A549 (cell line): ENCODE results near the gene RGL3. TPM values are rescaled to one million over a fixed set of nuclear protein-coding genes. Genes with fewer than 3 reads are reported as not detected.
A peak's percentile ranks its signal among the peaks of the same experiment; 100 is the strongest.

Experiments used
- ATAC-seq, 2 experiments: fragments of 200-7000 bp in 1 of 2; fragments of >200 bp in 1 of 2; cut with Nextera tagmentation in 1 of 2; cut with Tn5 transposase in 1 of 2; 3 replicates each; pipeline versions ENCODE4 v1.8.0 to v1.9.1; 2018 to 2020; ENCODE audit warnings: mild to moderate bottlenecking in 1 of 2, moderate library complexity in 1 of 2
- CTCF ChIA-PET: fragments of 300-600 bp; sonication (Branson Sonifier 250); formaldehyde crosslinking; extraction: SDS; loops from one replicate; lab custom pipeline; 2021; ENCODE audit warnings: antibody characterized with exemption, inconsistent platforms; lab: Yijun Ruan, JAX
- POLR2A ChIA-PET: fragments of 350-600 bp; formaldehyde crosslinking; extraction: SDS; loops from one replicate; lab custom pipeline; 2021; ENCODE audit warnings: antibody characterized with exemption, inconsistent platforms; lab: Yijun Ruan, JAX
- DNase-seq, 2 experiments: peaks; one replicate each; pipeline versions ENCODE4 v3.0.0 to v3.0.0-alpha.2; 2011 to 2016; ENCODE audit warnings: low read depth in 1 of 2, low spot score in 1 of 2
- FAIRE-seq: peaks from 2 replicates; lab custom pipeline; 2011; peaks lifted over from hg19 to GRCh38; lab: Jason Lieb, UNC
- H3K27ac ChIP-seq, 2 experiments: fragments of >200 bp; sonication (Bioruptor Twin); formaldehyde crosslinking; 3 replicates each; pipeline ENCODE4 v1.5.1; 2016 to 2017
- H3K4me1 ChIP-seq: fragments of >200 bp; sonication (Bioruptor Twin); formaldehyde crosslinking; 3 replicates; pipeline ENCODE4 v1.6.1; 2016
- H3K4me2 ChIP-seq: fragments of >200 bp; sonication (Bioruptor Twin); formaldehyde crosslinking; 3 replicates; pipeline ENCODE4 v1.6.1; 2016
- H3K4me3 ChIP-seq: fragments of >200 bp; sonication (Bioruptor Twin); formaldehyde crosslinking; 3 replicates; pipeline ENCODE4 v1.5.1; 2016
- H3K9me3 ChIP-seq: fragments of >200 bp; sonication (Bioruptor Twin); formaldehyde crosslinking; 3 replicates; pipeline ENCODE4 v1.6.1; 2016
- CBX2 ChIP-seq: fragments of 200-600 bp; sonication (generic); IDR thresholded peaks from 2 replicates; pipeline ENCODE4 v1.6.1; 2016; ENCODE audit warnings: low read depth, mild to moderate bottlenecking, borderline replicate concordance
- CEBPB ChIP-seq, 2 experiments: fragments of >200 bp in 1 of 2; sonication (Bioruptor Twin) in 1 of 2; formaldehyde crosslinking in 1 of 2; IDR thresholded peaks; 2 replicates each; pipeline ENCODE4 v1.6.1; 2012 to 2016
- CHD4 ChIP-seq: fragments of 200-600 bp; sonication (generic); IDR thresholded peaks from 2 replicates; pipeline ENCODE4 v1.6.1; 2016; ENCODE audit warnings: antibody characterized with exemption, mild to moderate bottlenecking, borderline replicate concordance
- EHF ChIP-seq: fragments of 250-450 bp; sonication (Bioruptor Pico); IDR thresholded peaks from 2 replicates; pipeline ENCODE4 v1.5.0; 2020; ENCODE audit warnings: mild to moderate bottlenecking
- EHMT2 ChIP-seq: fragments of 200-600 bp; sonication (generic); IDR thresholded peaks from 2 replicates; pipeline ENCODE4 v1.6.1; 2016; ENCODE audit warnings: antibody characterized with exemption, low read depth, mild to moderate bottlenecking, moderate library complexity
- ESRRA ChIP-seq: fragments of 150-350 bp; IDR thresholded peaks from 2 replicates; pipeline ENCODE4 v1.6.1; 2014; ENCODE audit warnings: mild to moderate bottlenecking, low read length, borderline replicate concordance
- FOSL2 ChIP-seq, 2 experiments: fragments of 450-650 bp in 1 of 2; fragments of >200 bp in 1 of 2; sonication (Bioruptor Twin) in 1 of 2; formaldehyde crosslinking; IDR thresholded peaks; 2 replicates each; pipeline versions ENCODE4 v1.5.0 to v1.6.1; 2016 to 2020; ENCODE audit warnings: mild to moderate bottlenecking in 1 of 2, moderate library complexity in 1 of 2
- FOXS1 ChIP-seq: fragments of 250-450 bp; sonication (Bioruptor Pico); IDR thresholded peaks from 2 replicates; pipeline ENCODE4 v1.5.0; 2020; ENCODE audit warnings: mild to moderate bottlenecking, moderate library complexity
- GATA3 ChIP-seq: IDR thresholded peaks from 2 replicates; pipeline ENCODE4 v1.6.1; 2012; ENCODE audit warnings: borderline replicate concordance
- HDAC2 ChIP-seq: fragments of 200-600 bp; sonication (generic); IDR thresholded peaks from 2 replicates; pipeline ENCODE4 v1.6.1; 2016
- HOXB13 ChIP-seq: fragments of 250-450 bp; sonication (Bioruptor Pico); IDR thresholded peaks from 2 replicates; pipeline ENCODE4 v1.5.0; 2020; ENCODE audit warnings: low read depth, mild to moderate bottlenecking, moderate library complexity
- JUN ChIP-seq, 2 experiments: fragments of >200 bp; sonication (Bioruptor Twin); formaldehyde crosslinking; IDR thresholded peaks; 2 replicates in 1 of 2; 3 replicates in 1 of 2; pipeline ENCODE4 v1.6.1; 2016 to 2017
- KDM5A ChIP-seq: fragments of 200-600 bp; sonication (generic); IDR thresholded peaks from 2 replicates; pipeline ENCODE4 v1.6.1; 2016; ENCODE audit warnings: antibody characterized with exemption, mild to moderate bottlenecking
- MAFK ChIP-seq: fragments of 450-650 bp; IDR thresholded peaks from 2 replicates; pipeline ENCODE4 v1.6.1; 2014; ENCODE audit not compliant: partially characterized antibody
- MYC ChIP-seq: IDR thresholded peaks from 2 replicates; pipeline ENCODE4 v1.6.1; 2012; ENCODE audit warnings: mild to moderate bottlenecking, inconsistent platforms, low read length, improper control_type of control experiment, borderline replicate concordance
- NPAS2 ChIP-seq: fragments of 250-450 bp; sonication (Bioruptor Pico); IDR thresholded peaks from 2 replicates; pipeline ENCODE4 v1.8.0; 2022; ENCODE audit warnings: mild to moderate bottlenecking, moderate library complexity, borderline replicate concordance
- NR3C1 ChIP-seq: fragments of >200 bp; sonication (Bioruptor Twin); formaldehyde crosslinking; IDR thresholded peaks from 3 replicates; pipeline ENCODE4 v1.6.1; 2017
- POLR2A ChIP-seq: IDR thresholded peaks from 2 replicates; pipeline ENCODE4 v1.6.1; 2012; ENCODE audit warnings: mild to moderate bottlenecking, low read length
- POLR2AphosphoS2 ChIP-seq: conservative IDR thresholded peaks from 2 replicates; pipeline ENCODE4 v1.6.1; 2012; ENCODE audit warnings: low read length, improper control_type of control experiment, inconsistent platforms
- RARB ChIP-seq: fragments of 250-450 bp; sonication (Bioruptor Pico); IDR thresholded peaks from 2 replicates; pipeline ENCODE4 v1.8.0; 2021; ENCODE audit warnings: mild to moderate bottlenecking, moderate library complexity
- RFX5 ChIP-seq: fragments of 450-650 bp; IDR thresholded peaks from 2 replicates; pipeline ENCODE4 v1.7.1; 2014; ENCODE audit warnings: antibody characterized with exemption, mild to moderate bottlenecking, moderate library complexity
- RNF2 ChIP-seq: fragments of 200-600 bp; sonication (generic); IDR thresholded peaks from 2 replicates; pipeline ENCODE4 v1.6.1; 2016; ENCODE audit warnings: low read depth, mild to moderate bottlenecking, antibody characterized with exemption, moderate library complexity, borderline replicate concordance
- SMC3 ChIP-seq: fragments of >200 bp; sonication (Bioruptor Twin); formaldehyde crosslinking; IDR thresholded peaks from 3 replicates; pipeline ENCODE4 v1.6.1; 2018; ENCODE audit warnings: inconsistent platforms
- SREBF2 ChIP-seq: fragments of 450-650 bp; IDR thresholded peaks from 2 replicates; pipeline ENCODE4 v1.6.1; 2014; ENCODE audit warnings: mild to moderate bottlenecking, moderate library complexity
- TFCP2L1 ChIP-seq: fragments of 250-450 bp; sonication (Bioruptor Pico); IDR thresholded peaks from 2 replicates; pipeline ENCODE4 v1.5.0; 2021; ENCODE audit warnings: mild to moderate bottlenecking
- TP53 ChIP-seq: fragments of 250-450 bp; sonication (Bioruptor Pico); IDR thresholded peaks from 2 replicates; pipeline ENCODE4 v1.5.0; 2021; ENCODE audit warnings: mild to moderate bottlenecking, moderate library complexity
- ZC3H11A ChIP-seq: fragments of 450-650 bp; IDR thresholded peaks from 2 replicates; pipeline ENCODE4 v1.6.1; 2014; ENCODE audit warnings: antibody characterized with exemption, mild to moderate bottlenecking
- ZFP36 ChIP-seq: fragments of 450-650 bp; IDR thresholded peaks from 2 replicates; pipeline ENCODE4 v1.6.1; 2014; ENCODE audit warnings: borderline replicate concordance; ENCODE audit not compliant: partially characterized antibody
- ZNF302 ChIP-seq: fragments of 250-450 bp; sonication (Bioruptor Pico); IDR thresholded peaks from 2 replicates; pipeline ENCODE4 v1.9.0; 2021; ENCODE audit warnings: inconsistent platforms, mild to moderate bottlenecking, moderate library complexity
- WGBS: methylation state at CpG from one replicate; pipeline ENCODE4 v1.1.6; 2017; ENCODE audit errors: missing lambda C conversion rate; 5-methylcytosine and 5-hydroxymethylcytosine counted together
- polyA plus RNA-seq, 4 experiments: library from polyadenylated mRNA; depleted of rRNA in 3 of 4; stranded (reverse); fragments of >200 nt; fragmentation: RNase III in 1 of 4; extraction: RNeasy Plus Mini Kit Qiagen cat#74134 plus additional on column Dnase treatment in 1 of 4; gene quantifications; 2 replicates in 3 of 4; 3 replicates in 1 of 4; pipeline ENCODE4 v1.2.3, GENCODE V29; 2011 to 2017
- TF ChIP-seq, protein P1 (sequence below): fragments of 450-650 bp; IDR thresholded peaks from 2 replicates; pipeline ENCODE4 v1.6.1; 2014; ENCODE audit warnings: antibody characterized with exemption
- TF ChIP-seq, protein P2 (sequence below): IDR thresholded peaks from 2 replicates; pipeline ENCODE4 v1.6.1; 2012
- TF ChIP-seq, protein P3 (sequence below): fragments of >200 bp; sonication (Bioruptor Twin); formaldehyde crosslinking; IDR thresholded peaks from 3 replicates; pipeline ENCODE4 v1.6.1; 2016
- TF ChIP-seq, protein P4 (sequence below): IDR thresholded peaks from 2 replicates; pipeline ENCODE4 v1.6.1; 2012; ENCODE audit warnings: low read depth, borderline replicate concordance
- TF ChIP-seq, protein P5 (sequence below): IDR thresholded peaks from 2 replicates; pipeline ENCODE4 v1.6.1; 2012

RGL3 gene
- polyA plus RNA-seq, 2 of the 4 experiments (the other 2 are of a cell fraction): 1.5 to 3.7 TPM

DNA sequence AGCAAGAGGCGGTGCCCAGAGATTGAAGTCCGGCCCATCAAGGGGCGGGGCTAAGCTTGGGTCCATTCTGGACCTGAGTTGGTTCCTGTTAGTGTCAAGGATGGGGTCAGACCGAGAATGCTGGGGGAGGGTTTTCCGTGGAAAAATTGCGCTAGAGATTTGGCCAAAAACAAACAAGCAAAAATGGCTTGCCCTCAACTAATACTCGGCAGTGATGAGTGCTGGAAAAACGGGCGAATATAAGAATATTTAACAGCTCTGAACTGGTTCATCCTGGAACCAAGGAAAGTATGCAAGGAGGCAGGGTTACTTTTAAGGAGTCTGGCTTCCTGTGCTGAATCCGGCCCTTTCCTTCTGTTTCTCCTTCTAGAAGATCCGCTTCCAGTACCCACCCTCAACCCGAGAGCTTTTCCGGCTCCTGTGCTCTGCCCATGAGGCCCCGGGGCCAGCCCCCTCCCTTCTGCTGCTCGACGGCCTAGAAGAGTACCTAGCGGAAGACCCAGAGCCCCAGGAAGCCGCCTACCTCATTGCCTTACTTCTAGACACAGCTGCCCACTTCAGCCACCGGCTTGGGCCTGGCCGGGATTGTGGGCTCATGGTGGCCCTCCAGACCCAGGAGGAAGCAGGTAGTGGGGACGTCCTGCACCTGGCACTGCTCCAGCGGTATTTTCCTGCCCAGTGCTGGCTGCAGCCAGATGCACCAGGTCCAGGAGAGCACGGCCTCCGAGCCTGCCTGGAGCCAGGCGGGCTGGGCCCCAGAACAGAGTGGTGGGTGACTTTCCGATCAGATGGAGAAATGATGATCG lies 43.8 kb downstream of the RGL3 start:
- no peak for DNase-seq
- CTCF ChIA-PET: interaction anchor here (1.0 to 4.9 kb wide), 7 partner anchors 9 to 107 kb away, joined by 4 to 28 read pairs (median 4); partner anchors contain the start of genes EPOR, PRKCSH and TSPAN16
- H3K9me3 ChIP-seq: no peaks in the 10 kb centered on the region
- peak overlapping the region; percentile 84 for H3K4me2 ChIP-seq
- peak overlapping the region; percentile 47 for H3K4me3 ChIP-seq
- POLR2A ChIA-PET: interaction anchor here (0.6 to 2.3 kb wide), 17 partner anchors 8 to 211 kb away, joined by 3 to 32 read pairs (median 8); partner anchors contain the start of genes CCDC159, ECSIT, EPOR and ODAD3
- TF ChIP-seq ZC3H11A: no peak
- TF ChIP-seq EHMT2: no peak
- TF ChIP-seq GATA3: no peak
- TF ChIP-seq NPAS2 (CRISPR knock-in tag): no peak
- TF ChIP-seq RFX5: no peak
- TF ChIP-seq FOSL2 (IDR thresholded peaks at IDR 0.05): no peak
- no peak for TF ChIP-seq FOSL2 (CRISPR knock-in tag; IDR thresholded peaks at IDR 0.05)
- TF ChIP-seq KDM5A: no peak
- TF ChIP-seq NR3C1: no peak
- no peak for TF ChIP-seq HDAC2
- TF ChIP-seq POLR2AphosphoS2: no peak
- no peak for TF ChIP-seq TP53
- TF ChIP-seq ZNF302 (CRISPR knock-in tag): no peak
- no peak for TF ChIP-seq CBX2
- no peak for TF ChIP-seq RNF2
- TF ChIP-seq, protein P1, sequence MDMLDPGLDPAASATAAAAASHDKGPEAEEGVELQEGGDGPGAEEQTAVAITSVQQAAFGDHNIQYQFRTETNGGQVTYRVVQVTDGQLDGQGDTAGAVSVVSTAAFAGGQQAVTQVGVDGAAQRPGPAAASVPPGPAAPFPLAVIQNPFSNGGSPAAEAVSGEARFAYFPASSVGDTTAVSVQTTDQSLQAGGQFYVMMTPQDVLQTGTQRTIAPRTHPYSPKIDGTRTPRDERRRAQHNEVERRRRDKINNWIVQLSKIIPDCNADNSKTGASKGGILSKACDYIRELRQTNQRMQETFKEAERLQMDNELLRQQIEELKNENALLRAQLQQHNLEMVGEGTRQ: no peak
- no peak for TF ChIP-seq ESRRA
- TF ChIP-seq FOXS1: no peak
- no peak for TF ChIP-seq MAFK
- no peak for TF ChIP-seq ZFP36
- no peak for TF ChIP-seq SREBF2
- TF ChIP-seq, all 56 proteins: peak for 0
- peaks cover 49% of the 10 kb centered on the region for H3K4me1 ChIP-seq
- 28% methylated on average over 20 of the region's 27 CpGs for WGBS
- H3K27ac ChIP-seq: peak overlapping the region; percentile 69 to 92
- no peak for FAIRE-seq
- ATAC-seq: no peak

DNA sequence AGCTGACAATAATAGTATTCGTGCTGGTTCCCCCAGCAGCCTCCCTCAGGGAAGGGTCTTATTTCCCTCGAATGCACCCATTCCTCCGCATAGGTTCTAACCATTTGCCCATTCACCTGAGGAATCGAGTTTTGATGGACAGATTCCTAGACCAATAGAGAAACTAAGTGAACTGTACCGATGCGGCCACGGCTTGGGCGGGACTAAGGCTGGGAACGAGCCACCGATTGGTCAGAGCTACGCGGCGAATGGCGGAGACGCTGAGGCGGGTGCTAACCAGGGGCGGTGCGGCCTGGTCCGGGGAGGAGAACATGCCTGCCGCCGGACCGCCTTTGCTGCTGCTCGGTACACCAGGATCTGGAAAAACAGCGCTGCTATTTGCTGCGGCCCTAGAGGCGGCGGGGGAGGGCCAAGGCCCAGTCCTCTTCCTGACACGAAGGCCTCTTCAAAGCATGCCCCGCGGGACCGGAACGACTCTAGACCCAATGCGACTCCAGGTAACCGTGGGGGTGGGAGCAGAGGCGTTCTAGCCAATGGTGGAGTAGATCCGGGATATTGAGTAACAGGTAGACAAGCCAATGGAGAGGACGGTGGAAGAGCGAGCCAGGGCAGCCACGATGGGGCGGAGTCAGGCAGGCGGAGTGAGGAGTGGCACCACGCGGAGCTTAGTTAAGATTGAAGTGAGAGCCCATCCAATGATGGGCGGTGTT lies 44.5 kb downstream of the RGL3 start, which contains the start of gene SWSAP1:
Gene SWSAP1 (plus strand): TSS at position 234 of the 710 bp plus-strand sequence. CDS start 15 bp downstream, at position 249.
- CTCF ChIA-PET: interaction anchor here (1.2 to 4.9 kb wide), 6 partner anchors 9 to 111 kb away, joined by 3 to 28 read pairs (median 6); partner anchors contain the start of genes EPOR and TSPAN16
- POLR2A ChIA-PET: interaction anchor here (0.6 to 2.3 kb wide), 17 partner anchors 9 to 211 kb away, joined by 3 to 32 read pairs (median 8); partner anchors contain the start of genes CCDC159, ECSIT, EPOR and ODAD3
- Histone ChIP-seq H3K27ac (peak within 1 kb of the TSS; percentile 92 to 93), H3K9me3 (no peaks in the 10 kb centered on the region), H3K4me1 (peaks cover 46% of the 10 kb centered on the region), H3K4me2 (peak within 1 kb of the TSS; percentile 93), H3K4me3 (peak within 1 kb of the TSS; percentile 47)
- DNase-seq: peak; percentile 98 to 99
- ATAC-seq: peak; percentile 94 to 95
- FAIRE-seq: no peak
- 2% methylated on average over 32 of the region's 44 CpGs for whole genome bisulfite sequencing
- TF ChIP-seq, protein P2, sequence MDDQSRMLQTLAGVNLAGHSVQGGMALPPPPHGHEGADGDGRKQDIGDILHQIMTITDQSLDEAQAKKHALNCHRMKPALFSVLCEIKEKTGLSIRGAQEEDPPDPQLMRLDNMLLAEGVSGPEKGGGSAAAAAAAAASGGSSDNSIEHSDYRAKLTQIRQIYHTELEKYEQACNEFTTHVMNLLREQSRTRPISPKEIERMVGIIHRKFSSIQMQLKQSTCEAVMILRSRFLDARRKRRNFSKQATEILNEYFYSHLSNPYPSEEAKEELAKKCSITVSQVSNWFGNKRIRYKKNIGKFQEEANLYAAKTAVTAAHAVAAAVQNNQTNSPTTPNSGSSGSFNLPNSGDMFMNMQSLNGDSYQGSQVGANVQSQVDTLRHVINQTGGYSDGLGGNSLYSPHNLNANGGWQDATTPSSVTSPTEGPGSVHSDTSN: peak; percentile 90
- TF ChIP-seq TFCP2L1: no peak
- TF ChIP-seq, protein P3, sequence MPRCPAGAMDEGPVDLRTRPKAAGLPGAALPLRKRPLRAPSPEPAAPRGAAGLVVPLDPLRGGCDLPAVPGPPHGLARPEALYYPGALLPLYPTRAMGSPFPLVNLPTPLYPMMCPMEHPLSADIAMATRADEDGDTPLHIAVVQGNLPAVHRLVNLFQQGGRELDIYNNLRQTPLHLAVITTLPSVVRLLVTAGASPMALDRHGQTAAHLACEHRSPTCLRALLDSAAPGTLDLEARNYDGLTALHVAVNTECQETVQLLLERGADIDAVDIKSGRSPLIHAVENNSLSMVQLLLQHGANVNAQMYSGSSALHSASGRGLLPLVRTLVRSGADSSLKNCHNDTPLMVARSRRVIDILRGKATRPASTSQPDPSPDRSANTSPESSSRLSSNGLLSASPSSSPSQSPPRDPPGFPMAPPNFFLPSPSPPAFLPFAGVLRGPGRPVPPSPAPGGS: 0 out of 3 replicates have a peak, but pooled peaks have one; percentile 61
- peak; percentile 60 for TF ChIP-seq POLR2A
- TF ChIP-seq CEBPB (IDR thresholded peaks at IDR 0.05): peak in 1 of 2 experiments; percentile 12; a peak in 1 of 4 replicates
- peak in 1 of 2 experiments; percentile 72; a peak in 1 of 5 replicates for TF ChIP-seq JUN (IDR thresholded peaks at IDR 0.05)
- TF ChIP-seq, protein P4, sequence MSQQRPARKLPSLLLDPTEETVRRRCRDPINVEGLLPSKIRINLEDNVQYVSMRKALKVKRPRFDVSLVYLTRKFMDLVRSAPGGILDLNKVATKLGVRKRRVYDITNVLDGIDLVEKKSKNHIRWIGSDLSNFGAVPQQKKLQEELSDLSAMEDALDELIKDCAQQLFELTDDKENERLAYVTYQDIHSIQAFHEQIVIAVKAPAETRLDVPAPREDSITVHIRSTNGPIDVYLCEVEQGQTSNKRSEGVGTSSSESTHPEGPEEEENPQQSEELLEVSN: no peak
- no peak for TF ChIP-seq SREBF2
- TF ChIP-seq, protein P5, sequence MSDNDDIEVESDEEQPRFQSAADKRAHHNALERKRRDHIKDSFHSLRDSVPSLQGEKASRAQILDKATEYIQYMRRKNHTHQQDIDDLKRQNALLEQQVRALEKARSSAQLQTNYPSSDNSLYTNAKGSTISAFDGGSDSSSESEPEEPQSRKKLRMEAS: peak; percentile 53; the same call in 1 of the 2 replicates
- no peak for TF ChIP-seq CHD4
- no peak for TF ChIP-seq NPAS2 (CRISPR knock-in tag)
- TF ChIP-seq SMC3: 0 out of 3 replicates have a peak, but pooled peaks have one; percentile 9
- TF ChIP-seq HOXB13 (CRISPR knock-in tag): no peak
- TF ChIP-seq RARB (CRISPR knock-in tag): no peak
- no peak for TF ChIP-seq GATA3
- TF ChIP-seq MYC: 0 out of 2 replicates have a peak, but pooled peaks have one; percentile 28
- TF ChIP-seq TP53: 0 out of 2 replicates have a peak, but pooled peaks have one; percentile 6
- TF ChIP-seq EHF (CRISPR knock-in tag): no peak
- no peak for TF ChIP-seq NR3C1
